HG02763 (cell line): ENCODE data around the gene CCDC9B.

ENCODE experiments used
- ATAC-seq: cut with Tn5 transposase; IDR thresholded peaks from one replicate; pipeline ENCODE4 v1.9.1; 2021; ENCODE audit warnings: mild to moderate bottlenecking, moderate library complexity; ENCODE audit not compliant: unreplicated experiment

CCDC9B gene

DNA sequence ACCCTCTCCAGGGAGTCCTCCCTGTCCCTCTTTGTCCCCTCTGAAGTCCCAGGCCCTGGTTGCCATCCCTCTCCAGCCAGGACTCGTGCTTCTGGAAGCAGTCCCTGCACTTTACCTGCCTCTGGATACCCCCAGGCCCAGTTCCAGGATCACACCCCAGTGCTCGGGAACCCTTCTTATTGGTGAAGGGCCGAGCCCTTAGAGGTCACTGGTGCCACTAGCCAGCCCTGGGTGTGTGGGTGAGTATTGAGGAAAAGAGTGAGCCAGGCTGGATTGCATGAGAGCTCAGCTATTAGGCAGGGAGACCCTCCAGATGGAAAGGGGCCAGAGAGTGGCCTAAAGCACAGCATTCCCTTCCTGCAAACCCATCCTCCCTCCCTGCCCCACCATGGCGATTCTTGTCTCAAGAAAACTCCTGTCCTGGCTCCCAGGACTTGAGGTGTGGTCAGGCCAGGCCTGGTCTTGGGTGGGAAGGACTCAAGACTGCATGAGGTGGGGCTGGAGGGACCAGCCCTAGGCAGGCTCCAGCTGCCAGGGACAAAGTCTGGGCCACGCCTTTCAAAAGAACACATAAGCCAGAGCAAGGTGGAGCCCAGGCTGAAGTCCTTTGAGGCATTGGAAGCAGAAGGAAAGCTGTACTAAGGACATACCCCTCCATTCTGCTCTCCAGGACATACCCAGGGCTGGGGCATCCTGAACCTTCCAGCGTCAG lies 5.3 kb upstream of the CCDC9B start:
- no peak for ATAC-seq

DNA sequence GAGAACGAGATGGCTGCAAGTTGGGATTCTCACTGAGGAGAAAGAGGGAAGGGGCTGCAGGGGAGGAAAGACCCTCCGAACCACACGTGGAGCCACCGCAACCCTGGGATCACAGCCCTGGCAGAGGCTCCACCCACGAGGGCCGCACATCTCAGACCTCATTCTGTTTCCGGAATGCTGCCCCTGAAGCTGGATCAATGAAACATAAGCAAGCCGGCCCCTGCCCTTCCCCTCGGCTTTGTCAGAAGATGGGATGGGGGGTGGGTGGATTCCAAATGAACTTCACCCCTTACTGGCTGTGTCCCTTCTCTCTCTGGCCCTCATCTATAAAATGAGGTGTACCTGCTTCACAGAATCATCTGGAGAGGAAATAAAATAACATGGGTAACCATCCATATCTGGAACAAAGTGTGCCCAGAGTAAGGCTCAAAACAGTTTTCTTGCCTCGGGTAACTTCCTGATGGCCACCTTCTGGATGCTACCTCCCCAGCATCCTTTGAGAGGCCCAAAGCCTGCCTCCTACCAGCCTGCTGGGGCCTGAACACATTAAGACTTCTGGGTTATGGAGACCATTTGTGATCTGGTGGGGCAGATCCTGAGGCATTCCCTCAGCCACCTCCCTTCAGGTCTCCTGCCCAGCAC lies 4.6 kb upstream of the CCDC9B start:
- ATAC-seq: no peak

- ATAC-seq: no peak
Measured at GRCh38 chr15:40344631-40345120, 3.9 kb upstream of the CCDC9B start.

DNA sequence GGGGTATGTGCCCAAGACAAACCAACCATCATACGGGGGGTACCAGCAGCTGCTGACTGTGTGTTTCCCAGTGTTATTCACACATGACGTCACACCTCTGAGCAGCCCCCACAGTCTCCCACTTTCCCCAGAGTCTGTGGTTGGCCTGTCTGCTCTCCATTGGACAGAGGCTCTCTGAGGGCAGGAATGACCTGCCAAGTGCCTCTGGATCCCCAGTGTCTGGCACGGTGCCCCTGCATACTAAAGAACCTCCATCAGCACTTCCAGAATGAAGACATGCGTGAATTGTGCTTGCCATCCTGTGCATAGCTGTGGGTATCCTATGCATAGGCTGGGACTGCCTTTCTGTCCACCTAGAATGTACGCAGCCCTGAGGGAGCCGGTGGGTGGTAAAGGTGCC lies 3.5 kb upstream of the CCDC9B start:
- no peak for ATAC-seq

- no peak for ATAC-seq
Measured at GRCh38 chr15:40343512-40343911, 2.8 kb upstream of the CCDC9B start.

- no peak for ATAC-seq
Measured at GRCh38 chr15:40342416-40343320, 1.9 kb upstream of the CCDC9B start.

DNA sequence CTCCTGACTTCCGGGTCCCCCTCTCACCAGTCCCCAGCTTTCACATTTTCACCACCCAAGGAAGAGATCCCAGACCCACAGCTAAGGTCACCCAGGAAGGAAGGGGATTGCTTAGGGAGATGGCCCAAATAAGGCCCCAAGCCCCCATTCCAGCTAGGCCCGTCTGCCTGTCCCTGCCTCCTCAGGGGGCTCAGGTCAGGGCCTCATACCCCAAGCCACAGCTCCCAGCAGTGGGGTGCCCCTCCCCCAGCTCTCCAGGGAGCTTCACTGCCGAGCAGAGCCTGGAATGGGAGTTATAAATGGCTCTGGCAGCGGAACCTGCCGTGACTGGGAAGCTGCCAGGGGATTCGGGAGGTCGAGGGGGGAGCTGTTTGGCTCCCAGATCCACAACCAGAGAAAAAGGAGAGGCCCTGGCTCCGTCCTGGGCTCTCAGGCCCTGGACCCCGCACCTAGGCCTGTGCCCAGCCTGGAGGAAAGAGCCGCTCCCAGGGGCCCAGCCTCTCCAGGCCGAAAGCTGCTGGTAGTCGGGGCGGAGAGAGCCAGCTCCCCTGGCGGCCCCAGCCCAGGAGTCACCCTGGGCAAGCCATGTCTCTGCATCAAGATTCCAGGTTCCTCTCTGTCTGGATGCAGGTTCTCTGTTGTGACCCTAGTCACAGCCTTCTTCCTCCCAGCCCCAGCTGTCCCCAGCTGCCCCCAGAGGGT lies 550 bp downstream of the CCDC9B start:
- ATAC-seq: no peak

GRCh38 chr15:40339621-40339945 lies 1.2 kb downstream of the CCDC9B start:
- no peak for ATAC-seq

- ATAC-seq: no peak
Measured at GRCh38 chr15:40338921-40339620, 1.7 kb downstream of the CCDC9B start.

DNA sequence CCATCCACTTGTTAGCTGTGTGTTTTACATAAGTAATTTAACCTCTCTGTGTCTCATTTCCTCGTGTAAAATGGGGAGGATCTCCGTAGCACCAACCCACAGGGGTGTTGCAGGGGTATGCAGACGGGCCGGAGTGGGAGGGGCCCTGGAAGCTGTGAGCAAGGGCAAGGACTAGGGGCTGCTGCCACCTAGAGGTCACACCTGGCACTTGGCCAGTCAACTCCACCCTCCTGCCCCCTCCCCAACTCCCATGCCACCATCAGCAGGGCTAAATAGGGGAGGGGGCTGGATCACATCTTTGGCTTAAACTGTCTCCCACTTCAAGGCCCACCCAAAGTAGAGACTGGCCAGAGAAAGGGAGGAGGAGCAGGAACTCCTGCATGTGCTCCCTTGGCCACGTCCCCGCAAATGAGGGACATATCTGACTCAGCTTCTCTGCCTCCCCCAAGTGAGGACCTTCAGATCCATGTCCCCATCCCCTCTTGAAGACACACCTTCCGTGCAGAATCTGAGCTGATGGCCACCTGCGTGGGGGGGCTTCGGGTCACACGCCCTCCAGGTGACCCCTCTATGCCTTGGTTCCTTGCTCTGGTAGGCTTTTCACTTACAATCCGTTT lies 2.6 kb downstream of the CCDC9B start:
- no peak for ATAC-seq

- no peak for ATAC-seq
Measured at GRCh38 chr15:40337597-40337996, 3.1 kb downstream of the CCDC9B start.

GRCh38 chr15:40336744-40337122 lies 4.0 kb downstream of the CCDC9B start:
- ATAC-seq: no peak

- no peak for ATAC-seq
Measured at GRCh38 chr15:40335938-40336743, 4.6 kb downstream of the CCDC9B start.

GRCh38 chr15:40334941-40335795 lies 5.6 kb downstream of the CCDC9B start:
- ATAC-seq: no peak

DNA sequence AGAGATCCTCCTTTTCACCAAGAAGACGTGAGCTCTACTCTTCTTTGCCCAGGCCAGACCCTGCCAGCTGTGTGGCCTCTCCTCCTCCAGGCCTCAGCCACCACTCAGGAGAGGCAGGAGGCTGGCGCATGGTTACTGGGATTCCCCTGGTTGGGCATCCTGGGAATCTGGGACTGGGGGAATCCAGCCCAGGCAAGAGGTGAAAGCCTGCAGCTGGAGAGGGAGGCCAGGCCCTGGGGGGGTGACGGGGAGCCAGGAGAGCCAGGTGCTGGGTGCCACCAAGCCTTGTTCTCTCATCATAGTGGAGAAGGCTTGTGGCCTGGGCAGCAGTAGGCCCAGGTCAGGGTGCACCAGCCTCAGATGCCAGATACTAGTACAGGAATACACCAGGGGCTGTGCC lies 6.2 kb downstream of the CCDC9B start:
- ATAC-seq: no peak

GRCh38 chr15:40333922-40334492 lies 6.7 kb downstream of the CCDC9B start:
- no peak for ATAC-seq

DNA sequence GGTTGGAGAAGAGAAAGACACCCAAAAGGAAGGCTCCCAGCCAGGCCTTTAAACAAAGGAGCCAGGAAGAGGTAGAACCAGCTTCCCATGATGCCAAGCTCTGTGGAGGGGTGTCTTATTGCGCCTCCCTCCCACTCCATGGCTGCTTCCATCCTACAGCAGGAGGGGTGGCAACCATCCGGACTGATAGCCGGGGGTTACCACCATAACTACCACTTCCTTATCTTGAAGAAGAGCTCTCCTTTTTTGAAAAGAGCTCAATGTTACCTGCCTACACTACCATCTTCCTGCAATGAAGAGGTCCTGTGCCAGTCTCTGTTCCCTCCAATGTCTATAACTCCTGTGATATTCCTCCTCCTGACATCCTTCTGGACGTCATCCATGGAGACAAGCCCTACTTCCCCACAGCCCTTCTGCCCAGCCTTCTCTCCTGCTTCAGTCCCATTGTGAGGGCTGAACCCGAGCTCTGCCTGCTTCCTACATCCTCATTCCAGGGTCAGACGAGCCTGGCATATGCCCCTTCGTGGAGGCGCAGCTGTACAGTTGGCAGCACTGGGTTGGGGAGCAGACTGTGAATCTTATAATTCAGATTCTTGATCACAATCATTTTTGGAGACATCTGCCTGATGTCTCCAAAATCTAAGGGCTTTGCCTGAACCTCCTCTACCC lies 8.5 kb downstream of the CCDC9B start:
- ATAC-seq: no peak
